Stomach smooth muscle (tissue), 2 donors: ENCODE results near the gene TMOD4.

Experiments
- H3K27ac ChIP-seq: one replicate; pipeline ENCODE4 v1.7.0; 2013; ENCODE audit warnings: mild to moderate bottlenecking, low read length, inconsistent platforms
- H3K27me3 ChIP-seq, 2 donors: one replicate each; pipeline ENCODE4 v1.7.0; 2013; ENCODE audit warnings: low read length in 2 of 2; ENCODE audit not compliant: insufficient read depth in 2 of 2, control insufficient read depth in 1 of 2
- H3K36me3 ChIP-seq, 2 donors: one replicate each; pipeline ENCODE4 v1.7.0; 2013; ENCODE audit warnings: low read length in 2 of 2; ENCODE audit not compliant: control insufficient read depth in 2 of 2, insufficient read depth in 2 of 2
- H3K4me1 ChIP-seq: one replicate; pipeline ENCODE4 v1.7.0; 2013; ENCODE audit warnings: low read length; ENCODE audit not compliant: control insufficient read depth, insufficient read depth
- H3K4me3 ChIP-seq, 2 donors: one replicate each; pipeline ENCODE4 v1.7.0; 2013; ENCODE audit warnings: low read length in 2 of 2
- H3K9ac ChIP-seq, 2 donors: one replicate each; pipeline ENCODE4 v1.7.0; 2013; ENCODE audit warnings: low read length in 2 of 2, mild to moderate bottlenecking in 1 of 2
- H3K9me3 ChIP-seq, 2 donors: one replicate each; pipeline ENCODE4 v1.7.0; 2013; ENCODE audit warnings: low read length in 2 of 2; ENCODE audit not compliant: control insufficient read depth in 2 of 2
- donor health status: healthy.
- donor health status: Pancreatic carcinoma.

The TMOD4 gene

DNA sequence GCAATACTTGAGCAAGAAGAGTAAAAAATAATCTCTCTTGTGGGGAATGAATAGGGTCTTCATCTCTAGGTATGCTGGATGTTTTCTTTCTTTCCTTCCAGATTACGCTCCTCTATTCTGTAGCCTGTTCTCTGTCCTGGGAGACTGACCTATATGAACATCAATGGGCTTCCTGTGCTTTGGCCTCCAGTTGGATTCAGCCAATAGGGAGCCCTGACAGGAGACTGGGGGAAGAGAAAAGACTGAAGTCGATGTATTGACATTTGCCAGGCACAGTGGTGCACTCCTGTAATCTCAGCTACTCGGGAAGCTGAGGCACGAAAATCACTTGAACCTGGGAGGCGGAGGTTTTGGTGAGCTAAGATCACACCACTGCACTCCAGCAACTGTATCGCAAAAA is 47.0 kb downstream of the TMOD4 start:
- Histone ChIP-seq H3K36me3 (peaks cover 0 to 4% of the 10 kb centered on the region in 2 donors), H3K9me3 (no peaks in the 10 kb centered on the region), H3K27ac (no peak overlapping the region), H3K4me3 (no peak overlapping the region), H3K4me1 (peaks cover 15% of the 10 kb centered on the region), H3K9ac (no peak overlapping the region), H3K27me3 (no peaks in the 10 kb centered on the region)

DNA sequence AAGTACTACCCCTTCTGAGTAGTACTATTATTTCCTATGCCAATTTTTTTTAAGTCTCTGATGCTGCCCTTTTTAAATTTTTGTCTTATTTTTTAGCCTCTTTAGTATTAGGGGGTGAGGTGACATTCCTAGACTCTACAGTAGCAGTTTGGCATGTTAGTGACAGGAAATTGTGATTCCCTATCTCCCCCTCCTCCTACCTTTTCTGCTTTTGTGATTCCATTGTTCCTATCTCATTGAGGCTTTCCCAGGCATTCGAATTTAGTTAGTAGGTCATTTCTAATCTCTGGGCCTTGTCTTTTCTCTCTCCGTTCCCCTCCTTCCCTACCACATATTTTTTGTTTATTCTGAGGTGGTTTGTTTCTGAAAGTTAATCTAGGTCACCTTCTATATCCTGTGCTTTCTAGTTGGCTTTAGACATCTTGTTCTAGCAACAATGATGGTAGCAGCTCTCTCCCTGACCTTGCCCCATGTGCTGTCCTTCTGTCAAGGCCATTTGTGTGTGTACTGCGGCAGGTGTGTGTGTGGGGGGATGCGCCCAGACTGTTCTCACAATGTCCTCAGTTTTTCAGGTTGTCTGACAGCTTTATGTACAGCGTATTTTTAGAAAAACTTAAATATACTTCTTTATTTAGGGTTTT is 50.9 kb downstream of the TMOD4 start:
- Histone ChIP-seq H3K27me3 (no peaks in the 10 kb centered on the region), H3K9me3 (no peaks in the 10 kb centered on the region), H3K27ac (no peak overlapping the region), H3K4me3 (no peak overlapping the region), H3K9ac (no peak overlapping the region), H3K36me3 (peaks cover 10 to 11% of the 10 kb centered on the region in 2 donors), H3K4me1 (no peaks in the 10 kb centered on the region)
